Measurements from ENCODE around the gene GMNN.

The GMNN gene

DNA sequence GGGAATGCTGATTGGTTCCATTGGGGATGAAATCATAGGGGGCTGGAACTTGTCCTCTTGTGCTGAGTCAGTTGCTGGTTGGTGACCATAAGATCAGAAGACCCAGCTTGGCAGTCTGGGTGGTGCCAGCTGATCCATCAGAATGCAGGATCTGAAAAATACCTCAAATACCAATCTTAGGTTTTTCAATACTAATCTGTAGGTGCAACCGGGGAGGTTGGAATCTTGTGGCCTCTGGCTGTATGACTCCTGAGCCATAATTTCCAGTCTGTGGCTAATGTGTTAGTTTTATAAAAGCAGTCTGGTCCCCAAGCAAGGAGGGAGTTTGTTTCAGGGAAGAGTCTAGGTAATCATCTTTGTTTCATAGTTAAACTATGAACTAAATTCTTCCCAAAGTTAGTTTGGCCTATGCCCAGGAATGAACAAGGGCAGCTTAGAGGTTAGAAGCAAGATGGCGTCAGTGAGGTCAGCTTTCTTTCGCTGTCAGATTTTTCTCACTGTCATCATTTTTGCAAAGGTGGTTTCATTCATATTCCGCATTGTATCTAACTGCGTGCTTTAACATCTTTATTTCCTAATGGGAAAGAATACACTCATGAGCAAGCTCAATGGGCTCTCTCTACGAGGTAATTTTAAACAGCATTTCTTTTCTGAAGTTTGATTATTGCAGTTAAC, 22.0 kb downstream of the GMNN start:
- no peak for DNase-seq
- no peaks in the 10 kb centered on the region; the same call in 1 of the 2 replicates for H3K36me3 ChIP-seq
- H3K27me3 ChIP-seq (ENCODE audit: insufficient read depth, low read depth, severe bottlenecking), result no peaks in the 10 kb centered on the region
- H3K4me3 ChIP-seq (ENCODE audit: low read depth, low read length), result no peak overlapping the region
- H3K9me3 ChIP-seq (ENCODE audit: severe bottlenecking), result no peaks in the 10 kb centered on the region
- H3K27ac ChIP-seq, result no peak overlapping the region
- TF ChIP-seq, protein P1, sequence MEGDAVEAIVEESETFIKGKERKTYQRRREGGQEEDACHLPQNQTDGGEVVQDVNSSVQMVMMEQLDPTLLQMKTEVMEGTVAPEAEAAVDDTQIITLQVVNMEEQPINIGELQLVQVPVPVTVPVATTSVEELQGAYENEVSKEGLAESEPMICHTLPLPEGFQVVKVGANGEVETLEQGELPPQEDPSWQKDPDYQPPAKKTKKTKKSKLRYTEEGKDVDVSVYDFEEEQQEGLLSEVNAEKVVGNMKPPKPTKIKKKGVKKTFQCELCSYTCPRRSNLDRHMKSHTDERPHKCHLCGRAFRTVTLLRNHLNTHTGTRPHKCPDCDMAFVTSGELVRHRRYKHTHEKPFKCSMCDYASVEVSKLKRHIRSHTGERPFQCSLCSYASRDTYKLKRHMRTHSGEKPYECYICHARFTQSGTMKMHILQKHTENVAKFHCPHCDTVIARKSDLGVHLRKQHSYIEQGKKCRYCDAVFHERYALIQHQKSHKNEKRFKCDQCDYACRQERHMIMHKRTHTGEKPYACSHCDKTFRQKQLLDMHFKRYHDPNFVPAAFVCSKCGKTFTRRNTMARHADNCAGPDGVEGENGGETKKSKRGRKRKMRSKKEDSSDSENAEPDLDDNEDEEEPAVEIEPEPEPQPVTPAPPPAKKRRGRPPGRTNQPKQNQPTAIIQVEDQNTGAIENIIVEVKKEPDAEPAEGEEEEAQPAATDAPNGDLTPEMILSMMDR (IDR thresholded peaks at IDR 0.05; ENCODE audit: low read depth, low read length), result no peak

DNA sequence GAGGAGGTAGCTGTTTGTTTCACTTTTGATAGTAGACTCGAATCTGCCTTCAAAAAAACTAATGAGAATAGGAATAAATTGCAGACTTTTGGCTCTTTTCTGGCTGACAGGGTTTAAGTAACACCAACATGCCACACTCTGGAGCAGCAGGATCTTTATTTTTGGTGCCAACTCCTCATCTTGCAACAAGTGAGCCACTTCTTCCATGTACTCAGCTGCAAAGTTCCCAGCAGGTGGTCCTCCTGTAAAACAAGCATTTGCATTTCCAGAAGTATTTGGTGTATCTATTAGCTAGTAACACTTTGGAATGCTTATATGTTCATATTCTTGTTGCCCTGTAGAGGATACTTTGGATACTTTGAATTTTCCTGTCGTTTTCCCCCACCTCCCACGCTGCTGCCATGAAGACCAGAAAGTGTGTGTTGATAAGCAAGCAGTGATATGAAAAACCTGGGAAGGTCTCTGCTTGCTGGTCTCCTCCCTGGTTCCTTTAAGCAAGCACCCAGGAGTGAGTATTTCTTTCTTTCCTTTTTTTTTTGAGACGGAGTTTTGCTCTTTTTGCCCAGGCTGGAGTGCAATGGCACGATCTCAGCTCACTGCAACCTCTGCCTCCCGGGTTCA, 23.0 kb downstream of the GMNN start:
- DNase-seq, result no peak
- Histone ChIP-seq H3K9me3 (ENCODE audit: severe bottlenecking) (no peaks in the 10 kb centered on the region), H3K36me3 (no peaks in the 10 kb centered on the region), H3K27ac (no peak overlapping the region), H3K27me3 (ENCODE audit: insufficient read depth, low read depth, severe bottlenecking) (no peaks in the 10 kb centered on the region), H3K4me3 (ENCODE audit: low read depth, low read length) (no peak overlapping the region)
- TF ChIP-seq, protein P1 (IDR thresholded peaks at IDR 0.05; ENCODE audit: low read depth, low read length), result no peak

DNA sequence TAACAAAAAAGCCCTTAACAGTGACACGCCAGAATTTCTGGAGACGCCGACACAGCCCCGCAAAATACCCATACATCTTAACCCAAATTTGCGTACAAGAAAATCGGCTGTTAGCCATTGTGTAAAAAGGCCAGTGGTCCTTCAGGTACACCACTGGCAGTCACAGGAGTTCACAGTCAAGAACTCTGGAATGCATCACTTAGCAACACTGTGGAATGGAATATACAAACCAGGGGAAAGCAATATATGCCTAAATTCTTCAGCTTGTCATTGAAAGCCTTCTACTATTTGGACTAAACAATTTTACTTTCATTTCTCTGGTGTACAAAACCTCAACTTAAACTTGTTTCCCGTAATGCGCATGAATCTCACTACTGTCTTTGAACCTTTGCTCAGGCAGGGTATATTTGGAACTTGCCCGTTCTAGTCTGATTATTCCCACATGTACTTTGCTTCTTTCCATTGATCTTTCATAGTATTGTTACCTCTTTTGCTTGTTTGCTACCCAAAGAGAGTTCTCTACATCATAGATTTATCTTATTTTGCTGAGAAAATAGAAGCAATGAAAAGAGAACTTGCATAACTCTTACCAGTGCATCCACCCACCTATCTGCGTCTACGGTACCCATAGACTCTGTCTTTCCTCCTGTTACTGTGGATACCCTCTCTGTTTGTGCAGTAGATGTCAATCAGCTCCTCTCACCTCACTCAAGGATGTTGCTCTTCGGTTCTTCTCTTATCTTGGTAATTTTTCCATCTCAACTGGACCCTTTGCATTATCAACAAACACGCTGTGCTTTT, 24.2 kb downstream of the GMNN start, which contains the start of gene ARMH2:
TSS of gene ARMH2 (minus strand) at position 178 of the 801 bp plus-strand sequence. CDS start at position 118, 60 bp downstream.
- H3K36me3 ChIP-seq, result no peaks in the 10 kb centered on the region
- no peak within 1 kb of the TSS for H3K4me3 ChIP-seq (ENCODE audit: low read depth, low read length)
- no peak within 1 kb of the TSS for H3K27ac ChIP-seq
- no peaks in the 10 kb centered on the region for H3K9me3 ChIP-seq (ENCODE audit: severe bottlenecking)
- TF ChIP-seq, protein P1 (IDR thresholded peaks at IDR 0.05; ENCODE audit: low read depth, low read length), result no peak
- no peak for DNase-seq
- no peaks in the 10 kb centered on the region for H3K27me3 ChIP-seq (ENCODE audit: insufficient read depth, low read depth, severe bottlenecking)

DNA sequence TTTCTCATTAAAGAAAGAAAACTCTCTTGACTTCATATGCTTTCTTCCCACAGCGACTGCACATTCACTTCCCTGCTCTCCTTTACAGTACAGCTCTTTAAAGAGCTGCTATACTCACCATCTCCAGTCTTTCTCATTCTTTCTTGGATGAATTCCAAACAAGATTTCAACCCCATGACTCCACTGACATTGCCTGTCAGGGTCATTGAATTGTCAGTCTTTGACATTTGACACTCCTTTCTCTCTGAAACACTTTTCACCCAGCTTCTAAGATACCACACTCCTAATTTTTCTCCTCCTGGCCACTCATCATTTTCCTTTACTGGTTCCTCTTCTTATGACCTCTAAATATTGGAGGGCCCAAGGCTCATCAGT, 24.8 kb downstream of the GMNN start:
- H3K9me3 ChIP-seq (ENCODE audit: severe bottlenecking), result no peaks in the 10 kb centered on the region
- TF ChIP-seq, protein P1 (IDR thresholded peaks at IDR 0.05; ENCODE audit: low read depth, low read length), result no peak
- H3K36me3 ChIP-seq, result no peaks in the 10 kb centered on the region
- H3K4me3 ChIP-seq (ENCODE audit: low read depth, low read length), result no peak overlapping the region
- no peaks in the 10 kb centered on the region for H3K27me3 ChIP-seq (ENCODE audit: insufficient read depth, low read depth, severe bottlenecking)
- no peak for DNase-seq
- no peak overlapping the region for H3K27ac ChIP-seq

DNA sequence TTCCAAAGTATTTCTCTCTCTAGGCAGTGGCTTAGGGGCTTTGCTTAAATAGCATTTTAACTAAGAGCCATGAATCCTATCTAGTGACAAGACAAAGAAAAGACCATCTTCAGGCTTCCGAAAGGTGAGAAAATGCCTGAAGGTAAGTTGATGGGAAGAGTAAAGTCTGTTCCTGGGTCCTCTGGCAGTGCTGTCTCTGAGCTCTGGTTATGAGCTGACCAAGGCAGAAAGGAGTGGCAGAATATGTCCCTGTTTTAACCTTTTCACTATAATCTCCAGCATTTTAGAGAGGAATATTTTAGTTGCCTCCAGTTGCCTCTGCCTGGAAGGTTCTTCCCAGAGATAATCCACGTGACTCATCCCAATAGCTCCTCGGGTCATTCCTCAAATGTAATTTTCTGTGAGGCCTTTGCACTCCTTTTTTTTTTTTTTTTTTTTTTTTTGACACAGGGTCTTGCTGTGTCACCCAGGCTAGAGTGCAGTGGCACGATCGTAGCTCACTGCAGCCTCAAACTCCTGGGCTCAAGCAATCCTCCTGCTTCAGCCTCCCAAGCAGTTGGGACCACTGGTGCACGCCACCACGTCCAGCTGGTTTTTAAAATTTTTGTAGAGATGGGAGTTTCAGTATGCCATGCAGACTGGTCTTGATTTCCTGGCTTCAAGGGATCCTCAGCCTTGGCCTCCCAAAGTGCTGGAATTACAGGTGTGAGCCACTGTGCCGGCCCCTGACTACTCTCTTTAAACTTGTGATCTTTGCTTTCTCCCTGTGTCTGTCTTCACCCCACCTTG, 27.7 kb downstream of the GMNN start:
- H3K27ac ChIP-seq, result no peak overlapping the region
- TF ChIP-seq, protein P1 (IDR thresholded peaks at IDR 0.05; ENCODE audit: low read depth, low read length), result no peak
- H3K36me3 ChIP-seq, result no peaks in the 10 kb centered on the region
- H3K9me3 ChIP-seq (ENCODE audit: severe bottlenecking), result no peaks in the 10 kb centered on the region
- H3K4me3 ChIP-seq (ENCODE audit: low read depth, low read length), result no peak overlapping the region
- DNase-seq, result no peak
- no peaks in the 10 kb centered on the region for H3K27me3 ChIP-seq (ENCODE audit: insufficient read depth, low read depth, severe bottlenecking)
